GM23338 (cell line): Measurements from ENCODE around the gene TFAP2A. TPM values are rescaled to one million over a fixed set of nuclear protein-coding genes. Genes with fewer than 3 reads are reported as not detected.

Experiments used
- ATAC-seq: fragments of 200-7000 bp; cut with Tn5 transposase; 3 replicates; pipeline ENCODE4 v1.9.1; 2020
- DNase-seq: peaks from one replicate; pipeline ENCODE4 v3.0.0-alpha.2; 2015; ENCODE audit warnings: low spot score
- H2AFZ ChIP-seq: fragments of 200-600 bp; sonication (generic); 2 replicates; pipeline ENCODE4 v1.8.0; 2016; ENCODE audit warnings: antibody characterized with exemption, mild to moderate bottlenecking, moderate library complexity
- H3F3A ChIP-seq: fragments of 200-600 bp; sonication (generic); replicated peaks from 2 replicates; pipeline ENCODE4 v1.8.0; 2017; ENCODE audit warnings: antibody characterized with exemption, mixed run types, low read depth
- H3K27ac ChIP-seq: fragments of 200-600 bp; sonication (generic); 2 replicates; pipeline ENCODE4 v1.6.1; 2016; ENCODE audit warnings: low read depth
- H3K27me3 ChIP-seq: fragments of 200-600 bp; sonication (generic); 2 replicates; pipeline ENCODE4 v1.8.0; 2016; ENCODE audit warnings: mild to moderate bottlenecking, mixed run types, moderate library complexity; ENCODE audit not compliant: insufficient read depth
- H3K36me3 ChIP-seq: fragments of 200-600 bp; sonication (generic); 2 replicates; pipeline ENCODE4 v1.8.0; 2016; ENCODE audit warnings: mild to moderate bottlenecking; ENCODE audit not compliant: insufficient read depth
- H3K4me1 ChIP-seq: fragments of 200-600 bp; sonication (generic); 2 replicates; pipeline ENCODE4 v1.8.0; 2016; ENCODE audit warnings: mild to moderate bottlenecking, moderate library complexity; ENCODE audit not compliant: insufficient read depth
- H3K4me2 ChIP-seq: fragments of 200-600 bp; sonication (generic); 2 replicates; pipeline ENCODE4 v1.7.1; 2017; ENCODE audit warnings: mixed run types
- H3K4me3 ChIP-seq: fragments of 200-600 bp; sonication (generic); 2 replicates; pipeline ENCODE4 v1.6.1; 2016; ENCODE audit warnings: mixed run types
- H3K79me2 ChIP-seq: fragments of 200-600 bp; sonication (generic); replicated peaks from 2 replicates; pipeline ENCODE4 v1.8.0; 2017; ENCODE audit warnings: mild to moderate bottlenecking; ENCODE audit not compliant: insufficient read depth
- H3K9me2 ChIP-seq: fragments of 200-600 bp; sonication (generic); 2 replicates; pipeline ENCODE4 v1.8.0; 2017; ENCODE audit not compliant: insufficient read depth
- H4K20me1 ChIP-seq: fragments of 200-600 bp; sonication (generic); replicated peaks from 2 replicates; pipeline ENCODE4 v1.8.0; 2017; ENCODE audit warnings: mild to moderate bottlenecking; ENCODE audit not compliant: insufficient read depth
- H3K27ac Mint-ChIP-seq: 2 replicates; pipeline ENCODE4 v1.8.0; 2020; ENCODE audit warnings: inconsistent platforms, mild to moderate bottlenecking, moderate library complexity, mixed read lengths
- H3K27me3 Mint-ChIP-seq: 3 replicates; pipeline ENCODE4 v1.8.0; 2022; ENCODE audit warnings: low read depth, mild to moderate bottlenecking, moderate library complexity, mixed read lengths, inconsistent platforms; ENCODE audit not compliant: insufficient read depth, poor library complexity
- H3K36me3 Mint-ChIP-seq: 3 replicates; pipeline ENCODE4 v1.8.0; 2021; ENCODE audit warnings: low read depth, mild to moderate bottlenecking, inconsistent platforms, moderate library complexity, mixed read lengths
- H3K4me1 Mint-ChIP-seq: 3 replicates; pipeline ENCODE4 v1.8.0; 2020; ENCODE audit warnings: mild to moderate bottlenecking, inconsistent platforms, mixed read lengths
- H3K4me3 Mint-ChIP-seq: 3 replicates; pipeline ENCODE4 v1.8.0; 2021; ENCODE audit warnings: moderate library complexity, mild to moderate bottlenecking, inconsistent platforms, mixed read lengths
- H3K9me3 Mint-ChIP-seq: 3 replicates; pipeline ENCODE4 v1.8.0; 2020; ENCODE audit warnings: moderate library complexity, mild to moderate bottlenecking, inconsistent platforms, mixed read lengths
- CREB1 ChIP-seq: fragments of 250-450 bp; sonication (Bioruptor Pico); IDR thresholded peaks from 2 replicates; pipeline ENCODE4 v1.5.0; 2020; ENCODE audit warnings: low read depth, mild to moderate bottlenecking, moderate library complexity
- CTCF ChIP-seq, 2 experiments: fragments of 200-600 bp in 1 of 2; sonication (generic) in 1 of 2; conservative IDR thresholded peaks; 2 replicates each; pipeline versions ENCODE4 v1.5.1 to v1.6.1; 2016 to 2017; ENCODE audit warnings: antibody characterized with exemption in 2 of 2, low read depth in 2 of 2, mild to moderate bottlenecking in 2 of 2, moderate library complexity in 1 of 2
- EZH2 ChIP-seq: fragments of 200-600 bp; sonication (generic); IDR thresholded peaks from one replicate; pipeline ENCODE4 v1.8.0; 2017; ENCODE audit warnings: antibody characterized with exemption, mild to moderate bottlenecking, low read depth; ENCODE audit not compliant: unreplicated experiment
- EZH2phosphoT487 ChIP-seq: fragments of 200-600 bp; sonication (generic); IDR thresholded peaks from one replicate; pipeline ENCODE4 v1.8.1; 2018; ENCODE audit warnings: antibody characterized with exemption; ENCODE audit not compliant: unreplicated experiment
- JUNB ChIP-seq: IDR thresholded peaks from one replicate; pipeline ENCODE4 v1.6.1; 2016; ENCODE audit warnings: antibody characterized with exemption; ENCODE audit not compliant: unreplicated experiment
- NANOG ChIP-seq: IDR thresholded peaks from 2 replicates; pipeline ENCODE4 v1.6.1; 2016; ENCODE audit warnings: antibody characterized with exemption, borderline replicate concordance
- POLR2AphosphoS5 ChIP-seq: IDR thresholded peaks from 2 replicates; pipeline ENCODE4 v1.6.1; 2016; ENCODE audit warnings: antibody characterized with exemption, low read depth
- REST ChIP-seq: IDR thresholded peaks from one replicate; pipeline ENCODE4 v1.6.1; 2018; ENCODE audit warnings: antibody characterized with exemption; ENCODE audit not compliant: unreplicated experiment
- STAT1 ChIP-seq: IDR thresholded peaks from one replicate; pipeline ENCODE4 v1.6.1; 2016; ENCODE audit warnings: antibody characterized with exemption; ENCODE audit not compliant: unreplicated experiment
- polyA plus RNA-seq: library from polyadenylated mRNA; unstranded; fragments of >200 nt; fragmentation: Nextera tagmentation; extraction: Ambion mirVana; gene quantifications from 2 replicates; pipeline ENCODE4 v1.2.1, GENCODE V29; 2016
- total RNA-seq: library from RNA; depleted of rRNA; stranded (reverse); fragments of >200 nt; shearing (Covaris generic); gene quantifications from 2 replicates; pipeline ENCODE4 v1.2.3, GENCODE V29; 2014
- TF ChIP-seq, protein P1 (sequence below): fragments of 250-450 bp; sonication (Bioruptor Pico); IDR thresholded peaks from 2 replicates; pipeline ENCODE4 v1.5.0; 2020; ENCODE audit warnings: mild to moderate bottlenecking, moderate library complexity

TFAP2A gene
- total and polyA plus RNA-seq, 2 experiments from 2014 or later: not detected

GRCh38 chr6:10355115-10355702 is 59.7 kb downstream of the TFAP2A start:
- no peaks in the 10 kb centered on the region for H3K79me2 ChIP-seq
- H3K4me1 ChIP-seq: no peaks in the 10 kb centered on the region
- DNase-seq: no peak
- Mint-ChIP-seq H3K36me3 (no peaks in the 10 kb centered on the region), H3K4me3 (no peak overlapping the region), H3K27me3 (peaks cover 1% of the 10 kb centered on the region), H3K27ac (no peak overlapping the region), H3K4me1 (no peaks in the 10 kb centered on the region), H3K9me3 (0 out of 3 replicates have a peak, but pooled peaks cover 5% of the 10 kb centered on the region)
- H3K4me3 ChIP-seq: no peak overlapping the region
- H3K4me2 ChIP-seq: no peak overlapping the region
- no peaks in the 10 kb centered on the region for H3K27me3 ChIP-seq
- no peaks in the 10 kb centered on the region for H3K36me3 ChIP-seq
- no peak overlapping the region; the same call in 1 of the 2 replicates for H2AFZ ChIP-seq
- TF ChIP-seq CTCF (conservative IDR thresholded peaks at IDR 0.05; ENCODE audit: low read depth in 2 of 2) (no peak), EZH2phosphoT487 (no peak), JUNB (no peak), CREB1 (CRISPR knock-in tag) (no peak), POLR2AphosphoS5 (no peak), STAT1 (no peak), EZH2 (no peak), NANOG (no peak), REST (no peak)
- TF ChIP-seq, protein P1, sequence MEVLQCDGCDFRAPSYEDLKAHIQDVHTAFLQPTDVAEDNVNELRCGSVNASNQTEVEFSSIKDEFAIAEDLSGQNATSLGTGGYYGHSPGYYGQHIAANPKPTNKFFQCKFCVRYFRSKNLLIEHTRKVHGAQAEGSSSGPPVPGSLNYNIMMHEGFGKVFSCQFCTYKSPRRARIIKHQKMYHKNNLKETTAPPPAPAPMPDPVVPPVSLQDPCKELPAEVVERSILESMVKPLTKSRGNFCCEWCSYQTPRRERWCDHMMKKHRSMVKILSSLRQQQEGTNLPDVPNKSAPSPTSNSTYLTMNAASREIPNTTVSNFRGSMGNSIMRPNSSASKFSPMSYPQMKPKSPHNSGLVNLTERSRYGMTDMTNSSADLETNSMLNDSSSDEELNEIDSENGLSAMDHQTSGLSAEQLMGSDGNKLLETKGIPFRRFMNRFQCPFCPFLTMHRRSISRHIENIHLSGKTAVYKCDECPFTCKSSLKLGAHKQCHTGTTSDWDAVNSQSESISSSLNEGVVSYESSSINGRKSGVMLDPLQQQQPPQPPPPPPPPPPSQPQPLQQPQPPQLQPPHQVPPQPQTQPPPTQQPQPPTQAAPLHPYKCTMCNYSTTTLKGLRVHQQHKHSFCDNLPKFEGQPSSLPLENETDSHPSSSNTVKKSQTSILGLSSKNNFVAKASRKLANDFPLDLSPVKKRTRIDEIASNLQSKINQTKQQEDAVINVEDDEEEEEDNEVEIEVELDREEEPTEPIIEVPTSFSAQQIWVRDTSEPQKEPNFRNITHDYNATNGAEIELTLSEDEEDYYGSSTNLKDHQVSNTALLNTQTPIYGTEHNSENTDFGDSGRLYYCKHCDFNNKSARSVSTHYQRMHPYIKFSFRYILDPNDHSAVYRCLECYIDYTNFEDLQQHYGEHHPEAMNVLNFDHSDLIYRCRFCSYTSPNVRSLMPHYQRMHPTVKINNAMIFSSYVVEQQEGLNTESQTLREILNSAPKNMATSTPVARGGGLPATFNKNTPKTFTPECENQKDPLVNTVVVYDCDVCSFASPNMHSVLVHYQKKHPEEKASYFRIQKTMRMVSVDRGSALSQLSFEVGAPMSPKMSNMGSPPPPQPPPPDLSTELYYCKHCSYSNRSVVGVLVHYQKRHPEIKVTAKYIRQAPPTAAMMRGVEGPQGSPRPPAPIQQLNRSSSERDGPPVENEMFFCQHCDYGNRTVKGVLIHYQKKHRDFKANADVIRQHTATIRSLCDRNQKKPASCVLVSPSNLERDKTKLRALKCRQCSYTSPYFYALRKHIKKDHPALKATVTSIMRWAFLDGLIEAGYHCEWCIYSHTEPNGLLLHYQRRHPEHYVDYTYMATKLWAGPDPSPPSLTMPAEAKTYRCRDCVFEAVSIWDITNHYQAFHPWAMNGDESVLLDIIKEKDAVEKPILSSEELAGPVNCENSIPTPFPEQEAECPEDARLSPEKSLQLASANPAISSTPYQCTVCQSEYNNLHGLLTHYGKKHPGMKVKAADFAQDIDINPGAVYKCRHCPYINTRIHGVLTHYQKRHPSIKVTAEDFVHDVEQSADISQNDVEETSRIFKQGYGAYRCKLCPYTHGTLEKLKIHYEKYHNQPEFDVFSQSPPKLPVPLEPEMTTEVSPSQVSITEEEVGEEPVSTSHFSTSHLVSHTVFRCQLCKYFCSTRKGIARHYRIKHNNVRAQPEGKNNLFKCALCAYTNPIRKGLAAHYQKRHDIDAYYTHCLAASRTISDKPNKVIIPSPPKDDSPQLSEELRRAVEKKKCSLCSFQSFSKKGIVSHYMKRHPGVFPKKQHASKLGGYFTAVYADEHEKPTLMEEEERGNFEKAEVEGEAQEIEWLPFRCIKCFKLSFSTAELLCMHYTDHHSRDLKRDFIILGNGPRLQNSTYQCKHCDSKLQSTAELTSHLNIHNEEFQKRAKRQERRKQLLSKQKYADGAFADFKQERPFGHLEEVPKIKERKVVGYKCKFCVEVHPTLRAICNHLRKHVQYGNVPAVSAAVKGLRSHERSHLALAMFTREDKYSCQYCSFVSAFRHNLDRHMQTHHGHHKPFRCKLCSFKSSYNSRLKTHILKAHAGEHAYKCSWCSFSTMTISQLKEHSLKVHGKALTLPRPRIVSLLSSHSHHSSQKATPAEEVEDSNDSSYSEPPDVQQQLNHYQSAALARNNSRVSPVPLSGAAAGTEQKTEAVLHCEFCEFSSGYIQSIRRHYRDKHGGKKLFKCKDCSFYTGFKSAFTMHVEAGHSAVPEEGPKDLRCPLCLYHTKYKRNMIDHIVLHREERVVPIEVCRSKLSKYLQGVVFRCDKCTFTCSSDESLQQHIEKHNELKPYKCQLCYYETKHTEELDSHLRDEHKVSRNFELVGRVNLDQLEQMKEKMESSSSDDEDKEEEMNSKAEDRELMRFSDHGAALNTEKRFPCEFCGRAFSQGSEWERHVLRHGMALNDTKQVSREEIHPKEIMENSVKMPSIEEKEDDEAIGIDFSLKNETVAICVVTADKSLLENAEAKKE (CRISPR knock-in tag): no peak
- ATAC-seq: no peak
- no peak overlapping the region for H3K27ac ChIP-seq
- no peaks in the 10 kb centered on the region for H3F3A ChIP-seq
- no peaks in the 10 kb centered on the region for H4K20me1 ChIP-seq
- no peaks in the 10 kb centered on the region for H3K9me2 ChIP-seq
